ENCODE measurements around the gene DENND2A.

DNA sequence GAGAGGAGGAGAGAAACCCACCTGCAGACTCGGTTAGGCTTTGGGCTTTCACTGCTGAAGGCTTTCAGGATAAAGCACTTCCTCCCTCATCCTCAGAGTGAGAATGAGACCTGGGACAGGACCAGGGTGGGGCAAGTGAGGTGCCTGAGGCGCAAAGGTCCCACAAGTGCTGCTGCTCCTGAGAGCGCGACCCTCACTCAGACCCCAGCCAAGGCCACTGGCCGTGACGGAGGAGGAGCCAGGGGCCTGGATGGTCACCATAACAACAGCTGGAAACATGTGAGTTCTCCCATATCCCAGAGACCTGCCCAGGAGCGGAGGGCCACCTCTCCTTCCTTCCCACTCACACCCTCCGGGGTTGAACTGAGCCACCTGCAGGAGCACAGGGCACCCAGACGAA lies 114.4 kb downstream of the DENND2A start:
- TF ChIP-seq POLR2A (IDR thresholded peaks at IDR 0.05; ENCODE audit: extremely low read depth, insufficient read length), result no peak
- TF ChIP-seq, protein P1, sequence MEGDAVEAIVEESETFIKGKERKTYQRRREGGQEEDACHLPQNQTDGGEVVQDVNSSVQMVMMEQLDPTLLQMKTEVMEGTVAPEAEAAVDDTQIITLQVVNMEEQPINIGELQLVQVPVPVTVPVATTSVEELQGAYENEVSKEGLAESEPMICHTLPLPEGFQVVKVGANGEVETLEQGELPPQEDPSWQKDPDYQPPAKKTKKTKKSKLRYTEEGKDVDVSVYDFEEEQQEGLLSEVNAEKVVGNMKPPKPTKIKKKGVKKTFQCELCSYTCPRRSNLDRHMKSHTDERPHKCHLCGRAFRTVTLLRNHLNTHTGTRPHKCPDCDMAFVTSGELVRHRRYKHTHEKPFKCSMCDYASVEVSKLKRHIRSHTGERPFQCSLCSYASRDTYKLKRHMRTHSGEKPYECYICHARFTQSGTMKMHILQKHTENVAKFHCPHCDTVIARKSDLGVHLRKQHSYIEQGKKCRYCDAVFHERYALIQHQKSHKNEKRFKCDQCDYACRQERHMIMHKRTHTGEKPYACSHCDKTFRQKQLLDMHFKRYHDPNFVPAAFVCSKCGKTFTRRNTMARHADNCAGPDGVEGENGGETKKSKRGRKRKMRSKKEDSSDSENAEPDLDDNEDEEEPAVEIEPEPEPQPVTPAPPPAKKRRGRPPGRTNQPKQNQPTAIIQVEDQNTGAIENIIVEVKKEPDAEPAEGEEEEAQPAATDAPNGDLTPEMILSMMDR (IDR thresholded peaks at IDR 0.05; ENCODE audit: low read depth, low read length), result no peak

Data from NB4 (cell line).